HEK293 (cell line): ENCODE measurements around the gene TCHHL1.

ENCODE experiments used
- BCL11A ChIP-seq: fragments of 450-650 bp; formaldehyde crosslinking; IDR thresholded peaks from 2 replicates; pipeline ENCODE4 v1.5.1; 2016; ENCODE audit warnings: low read depth, missing biosample characterization, missing genetic modification characterization
- EGR2 ChIP-seq: fragments of 450-650 bp; formaldehyde crosslinking; IDR thresholded peaks from 2 replicates; pipeline ENCODE4 v1.5.1; 2016; ENCODE audit warnings: low read depth, missing biosample characterization, missing genetic modification characterization
- ELK4 ChIP-seq: IDR thresholded peaks from 2 replicates; pipeline ENCODE4 v1.6.1; 2011; ENCODE audit warnings: mild to moderate bottlenecking, low read depth, low read length, borderline replicate concordance
- KLF9 ChIP-seq: fragments of 450-650 bp; formaldehyde crosslinking; IDR thresholded peaks from 2 replicates; pipeline ENCODE4 v1.5.1; 2016; ENCODE audit warnings: missing biosample characterization, missing genetic modification characterization, low read depth
- TCF7L2 ChIP-seq: IDR thresholded peaks from 2 replicates; pipeline ENCODE4 v1.6.1; 2011; ENCODE audit warnings: low read depth, mild to moderate bottlenecking, inconsistent platforms, low read length, moderate library complexity, borderline replicate concordance
- ZFP37 ChIP-seq: fragments of 450-650 bp; formaldehyde crosslinking; IDR thresholded peaks from 2 replicates; pipeline ENCODE4 v1.5.1; 2016; ENCODE audit warnings: missing biosample characterization, missing genetic modification characterization
- ZFP41 ChIP-seq: fragments of 450-650 bp; formaldehyde crosslinking; IDR thresholded peaks from 2 replicates; pipeline ENCODE4 v1.5.1; 2016; ENCODE audit warnings: missing biosample characterization, missing genetic modification characterization, borderline replicate concordance
- ZNF114 ChIP-seq: fragments of 450-650 bp; formaldehyde crosslinking; IDR thresholded peaks from 2 replicates; pipeline ENCODE4 v1.5.0; 2017; ENCODE audit warnings: missing biosample characterization, missing genetic modification characterization
- ZNF274 ChIP-seq, 2 experiments: fragments of 200-500 bp in 1 of 2; fragments of 450-650 bp in 1 of 2; sonication (Bioruptor generic) in 1 of 2; formaldehyde crosslinking in 1 of 2; IDR thresholded peaks; 2 replicates each; pipeline versions ENCODE4 v1.5.1 to v1.6.1; 2014 to 2016; ENCODE audit warnings: borderline replicate concordance in 1 of 2, inconsistent platforms in 1 of 2, low read length in 1 of 2, missing biosample characterization in 1 of 2, missing genetic modification characterization in 1 of 2
- ZNF394 ChIP-seq: fragments of 450-650 bp; formaldehyde crosslinking; IDR thresholded peaks from 2 replicates; pipeline ENCODE4 v1.5.1; 2016; ENCODE audit warnings: missing biosample characterization, missing genetic modification characterization, mild to moderate bottlenecking, moderate library complexity, borderline replicate concordance
- ZNF473 ChIP-seq: fragments of 450-650 bp; formaldehyde crosslinking; IDR thresholded peaks from 2 replicates; pipeline ENCODE4 v1.5.1; 2017; ENCODE audit warnings: missing biosample characterization, missing genetic modification characterization
- ZNF521 ChIP-seq: fragments of 450-650 bp; formaldehyde crosslinking; IDR thresholded peaks from 2 replicates; pipeline ENCODE4 v1.5.1; 2017; ENCODE audit warnings: missing biosample characterization, mild to moderate bottlenecking, missing genetic modification characterization
- ZNF560 ChIP-seq: fragments of 450-650 bp; formaldehyde crosslinking; IDR thresholded peaks from 2 replicates; pipeline ENCODE4 v1.5.1; 2017; ENCODE audit warnings: missing biosample characterization, missing genetic modification characterization, borderline replicate concordance
- ZNF561 ChIP-seq: fragments of 450-650 bp; IDR thresholded peaks from 2 replicates; pipeline ENCODE4 v1.5.1; 2018; ENCODE audit warnings: missing biosample characterization, missing genetic modification characterization, borderline replicate concordance
- ZNF585B ChIP-seq: fragments of 450-650 bp; formaldehyde crosslinking; IDR thresholded peaks from 2 replicates; pipeline ENCODE4 v1.5.1; 2016; ENCODE audit warnings: missing biosample characterization, missing genetic modification characterization
- ZNF621 ChIP-seq: fragments of 450-650 bp; formaldehyde crosslinking; IDR thresholded peaks from 2 replicates; pipeline ENCODE4 v1.5.1; 2017; ENCODE audit warnings: missing biosample characterization, missing genetic modification characterization
- ZNF624 ChIP-seq: fragments of 450-650 bp; formaldehyde crosslinking; IDR thresholded peaks from 2 replicates; pipeline ENCODE4 v1.5.1; 2017; ENCODE audit warnings: missing biosample characterization, missing genetic modification characterization
- ZNF830 ChIP-seq: fragments of 450-650 bp; IDR thresholded peaks from 2 replicates; pipeline ENCODE4 v1.5.0; 2018; ENCODE audit warnings: missing biosample characterization, missing genetic modification characterization, low read depth, mild to moderate bottlenecking, moderate library complexity
- TF ChIP-seq, protein P1 (sequence below): fragments of 450-650 bp; formaldehyde crosslinking; conservative IDR thresholded peaks from 2 replicates; pipeline ENCODE4 v1.5.1; 2016; ENCODE audit warnings: low read depth, missing biosample characterization, missing genetic modification characterization
- TF ChIP-seq, protein P2 (sequence below): fragments of 450-650 bp; formaldehyde crosslinking; IDR thresholded peaks from 2 replicates; pipeline ENCODE4 v1.5.1; 2016; ENCODE audit warnings: missing biosample characterization, missing genetic modification characterization
- TF ChIP-seq, protein P3 (sequence below): fragments of 450-650 bp; formaldehyde crosslinking; IDR thresholded peaks from 2 replicates; pipeline ENCODE4 v1.5.1; 2016; ENCODE audit warnings: missing biosample characterization, missing genetic modification characterization, borderline replicate concordance
- TF ChIP-seq, protein P4 (sequence below): fragments of 450-650 bp; formaldehyde crosslinking; IDR thresholded peaks from 2 replicates; pipeline ENCODE4 v1.5.1; 2016; ENCODE audit warnings: missing biosample characterization, missing genetic modification characterization

TCHHL1 gene

GRCh38 chr1:152047730-152048415, 41.0 kb downstream of the TCHHL1 start (continued):
- TF ChIP-seq, protein P1, sequence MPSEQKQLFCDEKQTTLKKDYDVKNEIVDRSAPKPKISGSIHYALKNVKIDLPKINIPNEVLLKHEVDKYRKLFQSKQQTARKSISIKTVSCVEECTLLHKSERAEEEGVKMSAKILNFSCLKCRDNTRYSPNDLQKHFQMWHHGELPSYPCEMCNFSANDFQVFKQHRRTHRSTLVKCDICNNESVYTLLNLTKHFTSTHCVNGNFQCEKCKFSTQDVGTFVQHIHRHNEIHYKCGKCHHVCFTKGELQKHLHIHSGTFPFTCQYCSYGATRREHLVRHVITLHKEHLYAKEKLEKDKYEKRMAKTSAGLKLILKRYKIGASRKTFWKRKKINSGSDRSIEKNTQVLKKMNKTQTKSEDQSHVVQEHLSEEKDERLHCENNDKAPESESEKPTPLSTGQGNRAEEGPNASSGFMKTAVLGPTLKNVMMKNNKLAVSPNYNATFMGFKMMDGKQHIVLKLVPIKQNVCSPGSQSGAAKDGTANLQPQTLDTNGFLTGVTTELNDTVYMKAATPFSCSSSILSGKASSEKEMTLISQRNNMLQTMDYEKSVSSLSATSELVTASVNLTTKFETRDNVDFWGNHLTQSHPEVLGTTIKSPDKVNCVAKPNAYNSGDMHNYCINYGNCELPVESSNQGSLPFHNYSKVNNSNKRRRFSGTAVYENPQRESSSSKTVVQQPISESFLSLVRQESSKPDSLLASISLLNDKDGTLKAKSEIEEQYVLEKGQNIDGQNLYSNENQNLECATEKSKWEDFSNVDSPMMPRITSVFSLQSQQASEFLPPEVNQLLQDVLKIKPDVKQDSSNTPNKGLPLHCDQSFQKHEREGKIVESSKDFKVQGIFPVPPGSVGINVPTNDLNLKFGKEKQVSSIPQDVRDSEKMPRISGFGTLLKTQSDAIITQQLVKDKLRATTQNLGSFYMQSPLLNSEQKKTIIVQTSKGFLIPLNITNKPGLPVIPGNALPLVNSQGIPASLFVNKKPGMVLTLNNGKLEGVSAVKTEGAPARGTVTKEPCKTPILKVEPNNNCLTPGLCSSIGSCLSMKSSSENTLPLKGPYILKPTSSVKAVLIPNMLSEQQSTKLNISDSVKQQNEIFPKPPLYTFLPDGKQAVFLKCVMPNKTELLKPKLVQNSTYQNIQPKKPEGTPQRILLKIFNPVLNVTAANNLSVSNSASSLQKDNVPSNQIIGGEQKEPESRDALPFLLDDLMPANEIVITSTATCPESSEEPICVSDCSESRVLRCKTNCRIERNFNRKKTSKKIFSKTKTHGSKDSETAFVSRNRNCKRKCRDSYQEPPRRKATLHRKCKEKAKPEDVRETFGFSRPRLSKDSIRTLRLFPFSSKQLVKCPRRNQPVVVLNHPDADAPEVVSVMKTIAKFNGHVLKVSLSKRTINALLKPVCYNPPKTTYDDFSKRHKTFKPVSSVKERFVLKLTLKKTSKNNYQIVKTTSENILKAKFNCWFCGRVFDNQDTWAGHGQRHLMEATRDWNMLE (tag by site-specific recombination): peak; percentile 79
- TF ChIP-seq ZNF521 (tag by site-specific recombination) (no peak), EGR2 (tag by site-specific recombination) (peak; percentile 42), ZNF274 (IDR thresholded peaks at IDR 0.05; ENCODE audit: low read length) (no peak), ZNF274 (tag by site-specific recombination; IDR thresholded peaks at IDR 0.05; ENCODE audit: borderline replicate concordance) (no peak), TCF7L2 (no peak), KLF9 (peak; percentile 84), ZNF114 (no peak), ZNF621 (tag by site-specific recombination) (no peak), ZNF394 (tag by site-specific recombination) (peak; percentile 62; the same call in 1 of the 2 replicates), ZNF624 (no peak), ZFP41 (tag by site-specific recombination) (no peak), ZNF560 (tag by site-specific recombination) (no peak), ZNF585B (tag by site-specific recombination) (no peak), ELK4 (no peak), ZNF830 (no peak), ZFP37 (tag by site-specific recombination) (peak; percentile 75; the same call in 1 of the 2 replicates), ZNF561 (tag by site-specific recombination) (peak; percentile 85; the same call in 1 of the 2 replicates), BCL11A (tag by site-specific recombination) (peak; percentile 57; the same call in 1 of the 2 replicates), ZNF473 (no peak)
- TF ChIP-seq, protein P2, sequence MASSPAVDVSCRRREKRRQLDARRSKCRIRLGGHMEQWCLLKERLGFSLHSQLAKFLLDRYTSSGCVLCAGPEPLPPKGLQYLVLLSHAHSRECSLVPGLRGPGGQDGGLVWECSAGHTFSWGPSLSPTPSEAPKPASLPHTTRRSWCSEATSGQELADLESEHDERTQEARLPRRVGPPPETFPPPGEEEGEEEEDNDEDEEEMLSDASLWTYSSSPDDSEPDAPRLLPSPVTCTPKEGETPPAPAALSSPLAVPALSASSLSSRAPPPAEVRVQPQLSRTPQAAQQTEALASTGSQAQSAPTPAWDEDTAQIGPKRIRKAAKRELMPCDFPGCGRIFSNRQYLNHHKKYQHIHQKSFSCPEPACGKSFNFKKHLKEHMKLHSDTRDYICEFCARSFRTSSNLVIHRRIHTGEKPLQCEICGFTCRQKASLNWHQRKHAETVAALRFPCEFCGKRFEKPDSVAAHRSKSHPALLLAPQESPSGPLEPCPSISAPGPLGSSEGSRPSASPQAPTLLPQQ (tag by site-specific recombination): peak; percentile 97
- TF ChIP-seq, protein P3, sequence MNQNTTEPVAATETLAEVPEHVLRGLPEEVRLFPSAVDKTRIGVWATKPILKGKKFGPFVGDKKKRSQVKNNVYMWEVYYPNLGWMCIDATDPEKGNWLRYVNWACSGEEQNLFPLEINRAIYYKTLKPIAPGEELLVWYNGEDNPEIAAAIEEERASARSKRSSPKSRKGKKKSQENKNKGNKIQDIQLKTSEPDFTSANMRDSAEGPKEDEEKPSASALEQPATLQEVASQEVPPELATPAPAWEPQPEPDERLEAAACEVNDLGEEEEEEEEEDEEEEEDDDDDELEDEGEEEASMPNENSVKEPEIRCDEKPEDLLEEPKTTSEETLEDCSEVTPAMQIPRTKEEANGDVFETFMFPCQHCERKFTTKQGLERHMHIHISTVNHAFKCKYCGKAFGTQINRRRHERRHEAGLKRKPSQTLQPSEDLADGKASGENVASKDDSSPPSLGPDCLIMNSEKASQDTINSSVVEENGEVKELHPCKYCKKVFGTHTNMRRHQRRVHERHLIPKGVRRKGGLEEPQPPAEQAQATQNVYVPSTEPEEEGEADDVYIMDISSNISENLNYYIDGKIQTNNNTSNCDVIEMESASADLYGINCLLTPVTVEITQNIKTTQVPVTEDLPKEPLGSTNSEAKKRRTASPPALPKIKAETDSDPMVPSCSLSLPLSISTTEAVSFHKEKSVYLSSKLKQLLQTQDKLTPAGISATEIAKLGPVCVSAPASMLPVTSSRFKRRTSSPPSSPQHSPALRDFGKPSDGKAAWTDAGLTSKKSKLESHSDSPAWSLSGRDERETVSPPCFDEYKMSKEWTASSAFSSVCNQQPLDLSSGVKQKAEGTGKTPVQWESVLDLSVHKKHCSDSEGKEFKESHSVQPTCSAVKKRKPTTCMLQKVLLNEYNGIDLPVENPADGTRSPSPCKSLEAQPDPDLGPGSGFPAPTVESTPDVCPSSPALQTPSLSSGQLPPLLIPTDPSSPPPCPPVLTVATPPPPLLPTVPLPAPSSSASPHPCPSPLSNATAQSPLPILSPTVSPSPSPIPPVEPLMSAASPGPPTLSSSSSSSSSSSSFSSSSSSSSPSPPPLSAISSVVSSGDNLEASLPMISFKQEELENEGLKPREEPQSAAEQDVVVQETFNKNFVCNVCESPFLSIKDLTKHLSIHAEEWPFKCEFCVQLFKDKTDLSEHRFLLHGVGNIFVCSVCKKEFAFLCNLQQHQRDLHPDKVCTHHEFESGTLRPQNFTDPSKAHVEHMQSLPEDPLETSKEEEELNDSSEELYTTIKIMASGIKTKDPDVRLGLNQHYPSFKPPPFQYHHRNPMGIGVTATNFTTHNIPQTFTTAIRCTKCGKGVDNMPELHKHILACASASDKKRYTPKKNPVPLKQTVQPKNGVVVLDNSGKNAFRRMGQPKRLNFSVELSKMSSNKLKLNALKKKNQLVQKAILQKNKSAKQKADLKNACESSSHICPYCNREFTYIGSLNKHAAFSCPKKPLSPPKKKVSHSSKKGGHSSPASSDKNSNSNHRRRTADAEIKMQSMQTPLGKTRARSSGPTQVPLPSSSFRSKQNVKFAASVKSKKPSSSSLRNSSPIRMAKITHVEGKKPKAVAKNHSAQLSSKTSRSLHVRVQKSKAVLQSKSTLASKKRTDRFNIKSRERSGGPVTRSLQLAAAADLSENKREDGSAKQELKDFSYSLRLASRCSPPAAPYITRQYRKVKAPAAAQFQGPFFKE (tag by site-specific recombination): no peak
- TF ChIP-seq, protein P4, sequence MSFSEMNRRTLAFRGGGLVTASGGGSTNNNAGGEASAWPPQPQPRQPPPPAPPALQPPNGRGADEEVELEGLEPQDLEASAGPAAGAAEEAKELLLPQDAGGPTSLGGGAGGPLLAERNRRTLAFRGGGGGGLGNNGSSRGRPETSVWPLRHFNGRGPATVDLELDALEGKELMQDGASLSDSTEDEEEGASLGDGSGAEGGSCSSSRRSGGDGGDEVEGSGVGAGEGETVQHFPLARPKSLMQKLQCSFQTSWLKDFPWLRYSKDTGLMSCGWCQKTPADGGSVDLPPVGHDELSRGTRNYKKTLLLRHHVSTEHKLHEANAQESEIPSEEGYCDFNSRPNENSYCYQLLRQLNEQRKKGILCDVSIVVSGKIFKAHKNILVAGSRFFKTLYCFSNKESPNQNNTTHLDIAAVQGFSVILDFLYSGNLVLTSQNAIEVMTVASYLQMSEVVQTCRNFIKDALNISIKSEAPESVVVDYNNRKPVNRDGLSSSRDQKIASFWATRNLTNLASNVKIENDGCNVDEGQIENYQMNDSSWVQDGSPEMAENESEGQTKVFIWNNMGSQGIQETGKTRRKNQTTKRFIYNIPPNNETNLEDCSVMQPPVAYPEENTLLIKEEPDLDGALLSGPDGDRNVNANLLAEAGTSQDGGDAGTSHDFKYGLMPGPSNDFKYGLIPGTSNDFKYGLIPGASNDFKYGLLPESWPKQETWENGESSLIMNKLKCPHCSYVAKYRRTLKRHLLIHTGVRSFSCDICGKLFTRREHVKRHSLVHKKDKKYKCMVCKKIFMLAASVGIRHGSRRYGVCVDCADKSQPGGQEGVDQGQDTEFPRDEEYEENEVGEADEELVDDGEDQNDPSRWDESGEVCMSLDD: no peak
